Measurements from ENCODE around the gene MED13.

Gene MED13

DNA sequence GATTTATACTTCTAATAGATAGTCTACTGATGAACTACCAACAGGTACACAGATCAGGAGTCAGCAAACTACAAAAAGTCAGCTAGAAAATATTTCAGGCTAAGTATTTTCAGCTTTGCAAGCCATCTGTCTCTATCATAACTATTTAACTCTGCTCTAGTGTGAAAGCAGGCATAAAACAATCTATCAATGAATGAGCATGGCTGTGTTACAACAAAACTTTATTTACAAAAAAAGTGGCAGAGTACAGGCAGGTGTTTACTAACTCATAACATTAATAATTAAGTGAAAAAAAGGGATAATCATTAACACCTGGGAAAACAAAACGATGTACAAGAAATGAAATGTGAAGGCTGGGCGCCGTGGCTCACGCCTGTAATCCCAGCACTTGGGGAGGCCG, 15.8 kb downstream of the MED13 start:
- TF ChIP-seq, protein P1, sequence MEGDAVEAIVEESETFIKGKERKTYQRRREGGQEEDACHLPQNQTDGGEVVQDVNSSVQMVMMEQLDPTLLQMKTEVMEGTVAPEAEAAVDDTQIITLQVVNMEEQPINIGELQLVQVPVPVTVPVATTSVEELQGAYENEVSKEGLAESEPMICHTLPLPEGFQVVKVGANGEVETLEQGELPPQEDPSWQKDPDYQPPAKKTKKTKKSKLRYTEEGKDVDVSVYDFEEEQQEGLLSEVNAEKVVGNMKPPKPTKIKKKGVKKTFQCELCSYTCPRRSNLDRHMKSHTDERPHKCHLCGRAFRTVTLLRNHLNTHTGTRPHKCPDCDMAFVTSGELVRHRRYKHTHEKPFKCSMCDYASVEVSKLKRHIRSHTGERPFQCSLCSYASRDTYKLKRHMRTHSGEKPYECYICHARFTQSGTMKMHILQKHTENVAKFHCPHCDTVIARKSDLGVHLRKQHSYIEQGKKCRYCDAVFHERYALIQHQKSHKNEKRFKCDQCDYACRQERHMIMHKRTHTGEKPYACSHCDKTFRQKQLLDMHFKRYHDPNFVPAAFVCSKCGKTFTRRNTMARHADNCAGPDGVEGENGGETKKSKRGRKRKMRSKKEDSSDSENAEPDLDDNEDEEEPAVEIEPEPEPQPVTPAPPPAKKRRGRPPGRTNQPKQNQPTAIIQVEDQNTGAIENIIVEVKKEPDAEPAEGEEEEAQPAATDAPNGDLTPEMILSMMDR (IDR thresholded peaks at IDR 0.05; ENCODE audit: insufficient read depth, low read length, poor library complexity, severe bottlenecking): no peak
- no peak overlapping the region for H3K4me3 ChIP-seq (replicated peaks; ENCODE audit: low read depth, low read length)
- H3K27me3 ChIP-seq (replicated peaks; ENCODE audit: control insufficient read depth, insufficient read depth, low read length): no peaks in the 10 kb centered on the region
- H3K36me3 ChIP-seq (ENCODE audit: control insufficient read depth, insufficient read depth, low read length): peaks cover 5% of the 10 kb centered on the region
- DNase-seq (ENCODE audit: extremely low read depth, insufficient read length): no peak

DNA sequence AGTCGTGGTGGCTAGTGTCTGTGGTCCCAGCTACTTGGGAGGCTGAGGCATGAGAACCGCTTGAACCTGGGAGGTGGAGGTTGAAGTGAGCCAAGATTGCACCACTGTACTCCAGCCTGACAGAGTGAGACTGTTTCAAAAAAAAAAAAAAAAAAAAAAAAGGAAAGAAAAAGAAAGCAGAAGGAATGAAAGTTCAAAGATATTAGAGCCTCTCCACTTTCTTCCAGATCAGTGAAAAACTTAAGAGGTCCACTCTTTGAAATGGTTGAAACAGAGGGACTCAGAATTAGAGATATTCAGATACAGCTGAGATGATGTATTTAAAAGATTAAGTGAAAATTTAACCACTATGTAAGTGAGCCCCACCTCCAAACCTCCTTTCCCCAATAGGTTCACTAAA, 16.8 kb downstream of the MED13 start:
- no peak for DNase-seq (ENCODE audit: extremely low read depth, insufficient read length)
- H3K27me3 ChIP-seq (replicated peaks; ENCODE audit: control insufficient read depth, insufficient read depth, low read length): no peaks in the 10 kb centered on the region
- no peak overlapping the region for H3K4me3 ChIP-seq (replicated peaks; ENCODE audit: low read depth, low read length)
- TF ChIP-seq, protein P1 (IDR thresholded peaks at IDR 0.05; ENCODE audit: insufficient read depth, low read length, poor library complexity, severe bottlenecking): no peak
- peaks cover 5% of the 10 kb centered on the region for H3K36me3 ChIP-seq (ENCODE audit: control insufficient read depth, insufficient read depth, low read length)

DNA sequence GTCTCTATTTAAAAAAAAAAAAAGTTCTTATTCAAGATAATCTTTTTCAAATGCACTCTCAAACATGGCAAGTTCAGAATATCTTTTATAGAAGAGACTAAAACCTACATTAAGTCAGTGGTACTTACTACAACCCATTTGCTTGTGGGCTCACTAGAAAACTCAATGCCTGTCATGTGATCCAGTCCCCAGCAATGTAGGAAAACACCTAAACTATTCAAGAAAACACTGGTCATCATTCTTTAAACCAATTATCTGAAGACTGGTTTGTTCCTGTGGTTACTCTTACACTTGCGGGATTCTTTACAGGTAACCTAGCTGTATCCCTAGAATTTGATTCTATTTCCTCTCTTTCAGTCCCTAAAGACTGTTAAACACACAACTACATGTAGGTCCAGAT, 19.6 kb downstream of the MED13 start:
- DNase-seq (ENCODE audit: extremely low read depth, insufficient read length): no peak
- TF ChIP-seq, protein P1 (IDR thresholded peaks at IDR 0.05; ENCODE audit: insufficient read depth, low read length, poor library complexity, severe bottlenecking): no peak
- peaks cover 3% of the 10 kb centered on the region for H3K36me3 ChIP-seq (ENCODE audit: control insufficient read depth, insufficient read depth, low read length)
- no peak overlapping the region for H3K4me3 ChIP-seq (replicated peaks; ENCODE audit: low read depth, low read length)
- H3K27me3 ChIP-seq (replicated peaks; ENCODE audit: control insufficient read depth, insufficient read depth, low read length): no peaks in the 10 kb centered on the region

DNA sequence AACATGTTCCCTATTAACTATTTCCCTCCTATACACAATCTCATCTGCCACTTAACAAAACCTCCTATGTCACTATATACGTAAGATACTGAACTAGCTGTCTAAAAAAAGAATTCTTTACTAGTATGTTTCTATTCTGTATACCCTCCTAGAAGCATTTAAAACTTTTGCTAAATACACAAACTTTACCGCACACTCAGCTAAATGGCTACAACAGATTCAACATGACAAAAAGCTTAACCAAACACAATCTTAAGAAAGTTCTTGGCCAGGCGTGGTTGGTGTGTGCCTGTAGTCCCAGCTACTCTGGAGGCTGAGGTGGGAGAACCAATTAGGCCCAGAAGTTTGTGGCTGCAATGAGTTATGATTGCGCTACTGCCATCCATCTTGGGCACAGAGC, 20.0 kb downstream of the MED13 start:
- peaks cover 3% of the 10 kb centered on the region for H3K36me3 ChIP-seq (ENCODE audit: control insufficient read depth, insufficient read depth, low read length)
- TF ChIP-seq, protein P1 (IDR thresholded peaks at IDR 0.05; ENCODE audit: insufficient read depth, low read length, poor library complexity, severe bottlenecking): no peak

DNA sequence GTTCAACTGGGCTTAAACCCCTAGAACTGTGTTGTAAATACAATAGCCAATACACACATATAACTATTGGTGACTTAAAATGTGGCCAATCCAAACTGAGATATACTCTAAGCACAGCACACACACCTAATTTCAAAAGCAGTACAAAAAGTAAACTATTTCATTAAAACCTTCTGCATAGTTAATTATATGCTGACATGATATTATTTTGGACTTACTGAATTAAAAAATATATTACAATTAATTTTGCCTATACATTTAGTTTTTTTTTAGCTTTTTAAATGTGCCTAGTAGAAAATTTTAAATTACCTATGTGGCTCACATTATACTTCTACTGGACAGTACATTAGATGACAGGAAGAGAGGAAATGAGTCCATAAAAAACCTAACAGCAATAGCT, 21.5 kb downstream of the MED13 start:
- Histone ChIP-seq H3K36me3 (ENCODE audit: control insufficient read depth, insufficient read depth, low read length) (peaks cover 5% of the 10 kb centered on the region), H3K4me3 (replicated peaks; ENCODE audit: low read depth, low read length) (no peak overlapping the region), H3K27me3 (replicated peaks; ENCODE audit: control insufficient read depth, insufficient read depth, low read length) (no peaks in the 10 kb centered on the region)
- TF ChIP-seq, protein P1 (IDR thresholded peaks at IDR 0.05; ENCODE audit: insufficient read depth, low read length, poor library complexity, severe bottlenecking): no peak
- no peak for DNase-seq (ENCODE audit: extremely low read depth, insufficient read length)

More for the DNA sequence above, 20.0 kb downstream of the MED13 start:
- no peak overlapping the region for H3K4me3 ChIP-seq (replicated peaks; ENCODE audit: low read depth, low read length)
- no peaks in the 10 kb centered on the region for H3K27me3 ChIP-seq (replicated peaks; ENCODE audit: control insufficient read depth, insufficient read depth, low read length)
- no peak for DNase-seq (ENCODE audit: extremely low read depth, insufficient read length)

DNA sequence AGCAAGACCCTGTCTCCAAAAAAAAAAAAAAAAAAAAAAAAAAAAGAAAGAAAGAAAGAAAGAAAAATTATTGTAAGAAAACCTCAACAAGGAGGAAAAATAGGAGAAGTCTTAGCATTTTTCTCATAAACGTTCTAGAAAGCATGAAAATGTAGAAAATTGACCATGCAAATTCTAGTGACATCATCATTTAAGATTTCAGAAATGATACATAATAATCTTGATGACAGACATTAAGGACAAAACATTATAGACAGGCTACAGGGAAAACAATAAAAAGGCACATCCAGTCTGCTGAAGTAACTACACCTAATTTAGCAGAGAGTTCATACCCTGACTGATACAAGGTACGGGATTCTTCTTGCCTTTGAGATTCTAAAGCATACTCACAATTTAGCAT, 21.9 kb downstream of the MED13 start:
- Histone ChIP-seq H3K27me3 (replicated peaks; ENCODE audit: control insufficient read depth, insufficient read depth, low read length) (no peaks in the 10 kb centered on the region), H3K4me3 (replicated peaks; ENCODE audit: low read depth, low read length) (no peak overlapping the region), H3K36me3 (ENCODE audit: control insufficient read depth, insufficient read depth, low read length) (peaks cover 5% of the 10 kb centered on the region)
- TF ChIP-seq, protein P1 (IDR thresholded peaks at IDR 0.05; ENCODE audit: insufficient read depth, low read length, poor library complexity, severe bottlenecking): no peak
- DNase-seq (ENCODE audit: extremely low read depth, insufficient read length): no peak
